IMR-90 (cell line): Measurements from ENCODE around the gene TNNI3K.
A peak's percentile ranks its signal among the peaks of the same experiment; 100 is the strongest.

Experiments
- CEBPB ChIP-seq: IDR thresholded peaks from 2 replicates; pipeline ENCODE4 v1.6.1; 2012; ENCODE audit warnings: low read depth, low read length, improper control_type of control experiment
- FOS ChIP-seq: fragments of 150-350 bp; IDR thresholded peaks from 2 replicates; pipeline ENCODE4 v1.6.1; 2016; ENCODE audit warnings: low read depth, low read length
- MAFK ChIP-seq: IDR thresholded peaks from 2 replicates; pipeline ENCODE4 v1.6.1; 2012; ENCODE audit warnings: low read depth, low read length, improper control_type of control experiment
- MXI1 ChIP-seq: IDR thresholded peaks from 2 replicates; pipeline ENCODE4 v1.6.1; 2012; ENCODE audit warnings: low read depth, mild to moderate bottlenecking, low read length, moderate library complexity, borderline replicate concordance
- POLR2A ChIP-seq: IDR thresholded peaks from 2 replicates; pipeline ENCODE4 v1.6.1; 2012; ENCODE audit warnings: mild to moderate bottlenecking, low read depth, low read length
- RAD21 ChIP-seq: IDR thresholded peaks from 2 replicates; pipeline ENCODE4 v1.6.1; 2012; ENCODE audit warnings: low read length, improper control_type of control experiment
- RCOR1 ChIP-seq: IDR thresholded peaks from 2 replicates; pipeline ENCODE4 v1.6.1; 2012; ENCODE audit warnings: mild to moderate bottlenecking, low read length, improper control_type of control experiment; ENCODE audit not compliant: insufficient replicate concordance
- SMC3 ChIP-seq: fragments of 150-350 bp; IDR thresholded peaks from 2 replicates; pipeline ENCODE4 v1.6.1; 2016; ENCODE audit warnings: low read depth, mild to moderate bottlenecking, antibody characterized with exemption, low read length, moderate library complexity
- TF ChIP-seq, protein P1 (sequence below): conservative IDR thresholded peaks from 2 replicates; pipeline ENCODE4 v1.5.1; 2012; ENCODE audit warnings: mild to moderate bottlenecking, low read depth, low read length, improper control_type of control experiment

DNA sequence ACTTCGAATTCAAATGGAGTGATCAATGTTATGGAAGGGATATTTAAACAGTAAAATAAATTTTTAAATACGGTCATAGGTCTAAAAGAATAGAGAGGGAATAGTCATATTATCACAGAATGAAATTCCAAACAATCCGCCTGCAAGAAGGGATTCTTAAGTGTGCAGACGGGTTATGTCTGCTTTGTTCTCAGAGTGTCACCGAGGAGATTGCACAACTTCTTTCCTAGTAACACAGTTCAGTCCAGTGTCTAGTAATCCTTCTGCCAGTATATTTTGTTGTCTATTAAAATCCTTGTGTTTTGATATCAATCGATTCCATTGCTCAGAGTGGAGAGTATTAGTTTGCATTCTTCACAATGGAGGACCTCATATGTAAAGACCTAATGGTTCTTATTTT is 228.8 kb downstream of the TNNI3K start:
- TF ChIP-seq, protein P1, sequence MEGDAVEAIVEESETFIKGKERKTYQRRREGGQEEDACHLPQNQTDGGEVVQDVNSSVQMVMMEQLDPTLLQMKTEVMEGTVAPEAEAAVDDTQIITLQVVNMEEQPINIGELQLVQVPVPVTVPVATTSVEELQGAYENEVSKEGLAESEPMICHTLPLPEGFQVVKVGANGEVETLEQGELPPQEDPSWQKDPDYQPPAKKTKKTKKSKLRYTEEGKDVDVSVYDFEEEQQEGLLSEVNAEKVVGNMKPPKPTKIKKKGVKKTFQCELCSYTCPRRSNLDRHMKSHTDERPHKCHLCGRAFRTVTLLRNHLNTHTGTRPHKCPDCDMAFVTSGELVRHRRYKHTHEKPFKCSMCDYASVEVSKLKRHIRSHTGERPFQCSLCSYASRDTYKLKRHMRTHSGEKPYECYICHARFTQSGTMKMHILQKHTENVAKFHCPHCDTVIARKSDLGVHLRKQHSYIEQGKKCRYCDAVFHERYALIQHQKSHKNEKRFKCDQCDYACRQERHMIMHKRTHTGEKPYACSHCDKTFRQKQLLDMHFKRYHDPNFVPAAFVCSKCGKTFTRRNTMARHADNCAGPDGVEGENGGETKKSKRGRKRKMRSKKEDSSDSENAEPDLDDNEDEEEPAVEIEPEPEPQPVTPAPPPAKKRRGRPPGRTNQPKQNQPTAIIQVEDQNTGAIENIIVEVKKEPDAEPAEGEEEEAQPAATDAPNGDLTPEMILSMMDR = no peak
- TF ChIP-seq MXI1 (no peak), RCOR1 (no peak), SMC3 (no peak), RAD21 (no peak), POLR2A (no peak), MAFK (no peak), FOS (no peak), CEBPB (peak; percentile 87)
